Activated CD8-positive, alpha-beta T cell treated with anti-CD3 and anti-CD28 coated beads for 36 hours (primary cell): ENCODE data around the gene HIBCH. TPM values are rescaled to one million over a fixed set of nuclear protein-coding genes. Genes with fewer than 3 reads are reported as not detected.

Experiments used
- ATAC-seq: fragments of 200-7000 bp; cut with Tn5 transposase; one replicate; pipeline ENCODE4 v1.10.0; 2021; ENCODE audit warnings: mild to moderate bottlenecking, moderate library complexity
- CTCF ChIA-PET: fragments of 350-600 bp; sonication (Branson Sonifier 250); formaldehyde crosslinking; loops from one replicate; lab custom pipeline; 2021; ENCODE audit warnings: antibody characterized with exemption; lab: Charles Lee
- POLR2A ChIA-PET: fragments of 350-600 bp; sonication (Branson Sonifier 250); formaldehyde crosslinking; loops from one replicate; lab custom pipeline; 2021; ENCODE audit warnings: antibody characterized with exemption; lab: Charles Lee
- DNase-seq: peaks from one replicate; pipeline ENCODE4 v3.0.0-alpha.2; 2020
- H3K27ac Mint-ChIP-seq: one replicate; pipeline ENCODE4 v1.8.0; 2021; ENCODE audit warnings: mild to moderate bottlenecking, mixed read lengths
- H3K27me3 Mint-ChIP-seq: one replicate; pipeline ENCODE4 v1.8.0; 2021; ENCODE audit warnings: mixed read lengths
- H3K36me3 Mint-ChIP-seq: one replicate; pipeline ENCODE4 v1.8.0; 2021; ENCODE audit warnings: low read depth, mixed read lengths
- H3K4me1 Mint-ChIP-seq: one replicate; pipeline ENCODE4 v1.8.0; 2021; ENCODE audit warnings: low read depth, mixed read lengths
- H3K4me3 Mint-ChIP-seq: one replicate; pipeline ENCODE4 v1.8.0; 2021; ENCODE audit warnings: mild to moderate bottlenecking, moderate library complexity, mixed read lengths
- H3K9me3 Mint-ChIP-seq: one replicate; pipeline ENCODE4 v1.8.0; 2021; ENCODE audit warnings: mixed read lengths
- CTCF ChIP-seq: fragments of 200-600 bp; IDR thresholded peaks from one replicate; pipeline ENCODE4 v1.8.0; 2022; ENCODE audit warnings: antibody characterized with exemption, mild to moderate bottlenecking
- intact Hi-C: fragments of 100-400 bp; cut with micrococcal nuclease; formaldehyde crosslinking; loops from one replicate; pipeline ENCODE4 v1.10.0; 2022
- total RNA-seq, 2 experiments: library from RNA; stranded (reverse); gene quantifications; one replicate each; pipeline ENCODE4 v1.2.3, GENCODE V29; 2021

Gene HIBCH
- total RNA-seq, 2 experiments from 2014 or later = 17.6 to 19.3 TPM

GRCh38 chr2:190199109-190199508 is 120.5 kb downstream of the HIBCH start:
- POLR2A ChIA-PET = interaction anchor here (1.6 kb wide), 1 partner anchor 19 kb away, joined by 4 read pairs; a partner anchor contains a TSS
- Mint-ChIP-seq H3K36me3 (peaks cover 32% of the 10 kb centered on the region), H3K27ac (no peak overlapping the region)

GRCh38 chr2:190197143-190197720 is 122.4 kb downstream of the HIBCH start:
- ChIA-PET POLR2A (no interaction called here), CTCF (no interaction called here)
- intact Hi-C loops = no loop called here
- Mint-ChIP-seq H3K27ac (no peak overlapping the region), H3K27me3 (no peaks in the 10 kb centered on the region), H3K9me3 (no peaks in the 10 kb centered on the region), H3K4me3 (no peak overlapping the region), H3K4me1 (no peaks in the 10 kb centered on the region), H3K36me3 (peaks cover 25% of the 10 kb centered on the region)
- no peak for TF ChIP-seq CTCF
- ATAC-seq (no peak), DNase-seq (no peak)

More at GRCh38 chr2:190199109-190199508, 120.5 kb downstream of the HIBCH start:
- Mint-ChIP-seq H3K4me3 (no peak overlapping the region), H3K27me3 (no peaks in the 10 kb centered on the region), H3K9me3 (no peaks in the 10 kb centered on the region), H3K4me1 (no peaks in the 10 kb centered on the region)
- no peak for TF ChIP-seq CTCF
- ATAC-seq (no peak), DNase-seq (no peak)
- CTCF ChIA-PET = no interaction called here
- intact Hi-C loops = no loop called here

GRCh38 chr2:190190507-190191162 is 129.0 kb downstream of the HIBCH start:
- intact Hi-C loops = no loop called here
- TF ChIP-seq CTCF = no peak
- ATAC-seq = no peak
- no peak overlapping the region for H3K4me3 Mint-ChIP-seq
- no peaks in the 10 kb centered on the region for H3K36me3 Mint-ChIP-seq
- no peak for DNase-seq
- POLR2A ChIA-PET = interaction anchor here (0.7 kb wide), 1 partner anchor 86 kb away, joined by 3 read pairs; no protein-coding TSS in a partner anchor
- no peaks in the 10 kb centered on the region for H3K27me3 Mint-ChIP-seq
- CTCF ChIA-PET = no interaction called here
- H3K9me3 Mint-ChIP-seq = no peaks in the 10 kb centered on the region
- H3K4me1 Mint-ChIP-seq = no peaks in the 10 kb centered on the region
- H3K27ac Mint-ChIP-seq = no peak overlapping the region

- ChIA-PET CTCF (interaction anchor here (1.2 kb wide), 1 partner anchor 99 kb away, joined by 3 read pairs; no protein-coding TSS in a partner anchor), POLR2A (no interaction called here)
- Mint-ChIP-seq H3K27ac (no peak overlapping the region), H3K4me3 (no peak overlapping the region), H3K36me3 (no peaks in the 10 kb centered on the region), H3K4me1 (no peaks in the 10 kb centered on the region), H3K27me3 (peaks cover under 1% of the 10 kb centered on the region), H3K9me3 (no peaks in the 10 kb centered on the region)
- no peak for TF ChIP-seq CTCF
- DNase-seq (no peak), ATAC-seq (no peak)
- intact Hi-C loops = no loop called here
Measured at GRCh38 chr2:190188289-190188688, 131.3 kb downstream of the HIBCH start.

- DNase-seq (no peak), ATAC-seq (no peak)
- Mint-ChIP-seq H3K4me1 (peaks cover under 1% of the 10 kb centered on the region), H3K9me3 (no peaks in the 10 kb centered on the region), H3K36me3 (no peaks in the 10 kb centered on the region), H3K27me3 (peaks cover 8% of the 10 kb centered on the region), H3K27ac (no peak overlapping the region), H3K4me3 (no peak overlapping the region)
- no peak for TF ChIP-seq CTCF
- ChIA-PET CTCF (no interaction called here), POLR2A (no interaction called here)
- intact Hi-C loops = no loop called here
Measured at GRCh38 chr2:190186238-190186637, 133.4 kb downstream of the HIBCH start.
